Measurements from ENCODE around the gene SPDEF. TPM values are rescaled to one million over a fixed set of nuclear protein-coding genes. Genes with fewer than 3 reads are reported as not detected.

Gene SPDEF
- total and polyA plus RNA-seq, 2 of the 13 experiments (the other 11 are each of a cell fraction or from before 2014, with no cell fraction given): not detected

DNA sequence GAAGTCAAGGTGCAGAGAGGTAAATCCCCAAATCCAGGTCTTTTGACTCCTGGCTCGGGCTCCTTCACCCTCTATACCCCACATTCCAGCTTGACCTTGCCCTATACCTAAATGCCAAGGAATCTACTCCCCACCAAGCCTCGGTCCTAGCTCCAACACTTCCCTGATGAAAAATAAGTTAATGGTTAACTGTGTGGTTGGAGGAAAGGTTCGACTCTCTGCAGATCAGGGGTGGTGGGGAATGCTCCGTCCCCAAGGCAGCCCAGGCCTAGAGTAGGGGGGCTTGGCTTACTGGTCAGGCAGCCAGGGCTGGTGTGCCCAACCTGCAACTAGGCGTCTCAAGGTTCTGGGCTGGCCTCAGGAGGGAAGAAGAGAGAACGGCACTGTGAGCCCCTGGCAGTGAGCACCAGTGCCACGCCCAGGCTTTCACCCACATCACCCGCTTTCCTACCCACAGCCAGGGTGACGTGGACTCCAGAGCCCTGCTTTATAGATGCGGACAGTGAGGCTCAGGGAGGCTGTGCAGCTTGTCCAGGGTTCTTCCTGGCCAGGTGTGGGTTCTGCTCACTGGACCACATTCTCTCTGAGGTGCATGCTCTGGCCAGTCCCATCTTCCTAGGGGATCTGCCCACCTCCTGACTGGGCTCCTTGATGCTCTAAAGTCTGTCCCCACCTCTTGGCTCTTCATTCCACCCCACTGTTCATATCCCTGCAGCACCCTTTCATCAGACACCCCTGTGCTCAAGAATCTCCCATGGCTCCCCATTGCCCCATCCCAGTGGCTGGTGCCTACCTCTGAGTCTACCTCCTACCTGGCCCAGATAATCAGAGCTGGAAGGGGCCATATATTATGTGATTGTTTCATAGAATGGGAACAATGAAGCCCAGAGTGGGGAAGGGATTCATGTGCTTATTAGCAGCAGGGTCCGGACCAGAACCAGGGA lies 8.2 kb downstream of the SPDEF start:
- intact Hi-C loops (cut with micrococcal nuclease; ENCODE audit: unreplicated experiment) (no loop called here), in situ Hi-C loops (cut with HindIII; ENCODE audit: extremely low pct_ligation_motif_present, low pct_unique_long_range_greater_than_20kb) (no loop called here)
- ChIA-PET POLR2A (no interaction called here), CTCF (ENCODE audit: low intra/inter-chr PET ratio, low total read pairs) (no interaction called here)
- H2AFZ ChIP-seq (ENCODE audit: low read length): no peak overlapping the region
- peaks cover 22% of the 10 kb centered on the region for H3K4me1 ChIP-seq (ENCODE audit: insufficient read depth, low read length)
- no peak for DNase-seq (ENCODE audit: low spot score)
- H3K27ac ChIP-seq (ENCODE audit: extremely low read length, insufficient read depth, low read length): no peak overlapping the region
- ATAC-seq: peak; percentile 15; the same call in 2 of the 3 replicates
- BruUV-seq (replicated peaks): no TSS peak
- FAIRE-seq: peak; percentile 32
- no peaks in the 10 kb centered on the region for H3K36me3 ChIP-seq (replicated peaks in 1 of 2; ENCODE audit: control insufficient read depth in 1 of 2, insufficient read depth in 2 of 2, low read length in 2 of 2)
- no peaks in the 10 kb centered on the region for H3K9me3 ChIP-seq (ENCODE audit: low read length)
- H3K79me2 ChIP-seq (ENCODE audit: insufficient read depth, low read length): no peaks in the 10 kb centered on the region
- TF ChIP-seq, protein P1, sequence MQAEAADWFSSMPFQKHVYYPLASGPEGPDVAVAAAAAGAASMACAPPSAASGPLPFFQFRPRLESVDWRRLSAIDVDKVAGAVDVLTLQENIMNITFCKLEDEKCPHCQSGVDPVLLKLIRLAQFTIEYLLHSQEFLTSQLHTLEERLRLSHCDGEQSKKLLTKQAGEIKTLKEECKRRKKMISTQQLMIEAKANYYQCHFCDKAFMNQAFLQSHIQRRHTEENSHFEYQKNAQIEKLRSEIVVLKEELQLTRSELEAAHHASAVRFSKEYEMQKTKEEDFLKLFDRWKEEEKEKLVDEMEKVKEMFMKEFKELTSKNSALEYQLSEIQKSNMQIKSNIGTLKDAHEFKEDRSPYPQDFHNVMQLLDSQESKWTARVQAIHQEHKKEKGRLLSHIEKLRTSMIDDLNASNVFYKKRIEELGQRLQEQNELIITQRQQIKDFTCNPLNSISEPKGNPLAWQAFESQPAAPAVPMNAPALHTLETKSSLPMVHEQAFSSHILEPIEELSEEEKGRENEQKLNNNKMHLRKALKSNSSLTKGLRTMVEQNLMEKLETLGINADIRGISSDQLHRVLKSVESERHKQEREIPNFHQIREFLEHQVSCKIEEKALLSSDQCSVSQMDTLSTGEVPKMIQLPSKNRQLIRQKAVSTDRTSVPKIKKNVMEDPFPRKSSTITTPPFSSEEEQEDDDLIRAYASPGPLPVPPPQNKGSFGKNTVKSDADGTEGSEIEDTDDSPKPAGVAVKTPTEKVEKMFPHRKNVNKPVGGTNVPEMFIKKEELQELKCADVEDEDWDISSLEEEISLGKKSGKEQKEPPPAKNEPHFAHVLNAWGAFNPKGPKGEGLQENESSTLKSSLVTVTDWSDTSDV (CRISPR knock-in tag; IDR thresholded peaks at IDR 0.05): no peak
- TF ChIP-seq TEAD3 (CRISPR knock-in tag; optimal IDR thresholded peaks at IDR 0.05; ENCODE audit: borderline replicate concordance): peak; percentile 9
- H3K27me3 ChIP-seq (ENCODE audit: control insufficient read depth in 1 of 2, insufficient read depth in 2 of 2, low read length in 2 of 2): peaks cover 45 to 90% of the 10 kb centered on the region in 2 experiments
- H4K20me1 ChIP-seq (ENCODE audit: insufficient read depth, low read length): no peaks in the 10 kb centered on the region; the same call in 1 of the 2 replicates
- WGBS (ENCODE audit: low lambda C conversion rate): 22% methylated on average over 8 of the region's 11 CpGs
- H3K4me3 ChIP-seq (replicated peaks in 1 of 3; ENCODE audit: insufficient read depth in 1 of 3, low read depth in 2 of 3, low read length in 3 of 3): no peak overlapping the region
- no peak overlapping the region for H3K9ac ChIP-seq (ENCODE audit: insufficient read depth, low read depth, low read length)
- peak overlapping the region; percentile 28; the same call in 1 of the 2 replicates for H3K4me2 ChIP-seq (ENCODE audit: low read depth, low read length)

All from HepG2 (cell line).